ENCODE data around the gene OSGIN1.

- TF ChIP-seq POLR2AphosphoS5 (IDR thresholded peaks at IDR 0.05) (no peak), EZH2 (IDR thresholded peaks at IDR 0.05; ENCODE audit: borderline replicate concordance, insufficient read depth, low read length, poor library complexity, severe bottlenecking) (no peak), TAF1 (IDR thresholded peaks at IDR 0.05; ENCODE audit: low read depth) (no peak), SMC3 (conservative IDR thresholded peaks at IDR 0.05; ENCODE audit: poor library complexity) (no peak), MXI1 (conservative IDR thresholded peaks at IDR 0.05; ENCODE audit: poor library complexity, severe bottlenecking) (no peak), REST (IDR thresholded peaks at IDR 0.05; ENCODE audit: borderline replicate concordance) (no peak)
- TF ChIP-seq, protein P1, sequence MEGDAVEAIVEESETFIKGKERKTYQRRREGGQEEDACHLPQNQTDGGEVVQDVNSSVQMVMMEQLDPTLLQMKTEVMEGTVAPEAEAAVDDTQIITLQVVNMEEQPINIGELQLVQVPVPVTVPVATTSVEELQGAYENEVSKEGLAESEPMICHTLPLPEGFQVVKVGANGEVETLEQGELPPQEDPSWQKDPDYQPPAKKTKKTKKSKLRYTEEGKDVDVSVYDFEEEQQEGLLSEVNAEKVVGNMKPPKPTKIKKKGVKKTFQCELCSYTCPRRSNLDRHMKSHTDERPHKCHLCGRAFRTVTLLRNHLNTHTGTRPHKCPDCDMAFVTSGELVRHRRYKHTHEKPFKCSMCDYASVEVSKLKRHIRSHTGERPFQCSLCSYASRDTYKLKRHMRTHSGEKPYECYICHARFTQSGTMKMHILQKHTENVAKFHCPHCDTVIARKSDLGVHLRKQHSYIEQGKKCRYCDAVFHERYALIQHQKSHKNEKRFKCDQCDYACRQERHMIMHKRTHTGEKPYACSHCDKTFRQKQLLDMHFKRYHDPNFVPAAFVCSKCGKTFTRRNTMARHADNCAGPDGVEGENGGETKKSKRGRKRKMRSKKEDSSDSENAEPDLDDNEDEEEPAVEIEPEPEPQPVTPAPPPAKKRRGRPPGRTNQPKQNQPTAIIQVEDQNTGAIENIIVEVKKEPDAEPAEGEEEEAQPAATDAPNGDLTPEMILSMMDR (IDR thresholded peaks at IDR 0.05; ENCODE audit: poor library complexity, severe bottlenecking): no peak
These were observed 5.3 kb downstream of the OSGIN1 start for GRCh38 chr16:83958137-83958845.
